Activated naive CD4-positive, alpha-beta T cell (primary cell): ENCODE measurements around the gene RTN4R.
"Not testable (repeated sequence)": the region's sequence is repeated elsewhere in the genome, so short reads cannot be mapped to it uniquely, and the experiment has no call there.

Experiments
- DNase-seq, 4 experiments: peaks; one replicate each; lab custom pipeline; 2025; lab: John Stamatoyannopoulos, UW

Gene RTN4R

GRCh38 chr22:20268279-20269012, at the start of gene RTN4R:
RTN4R (minus strand) TSS chr22:20268318; CDS start chr22:20268092, 226 bp downstream.
- DNase-seq, result peak in 2 of 4 experiments; percentile 28 to 55

DNA sequence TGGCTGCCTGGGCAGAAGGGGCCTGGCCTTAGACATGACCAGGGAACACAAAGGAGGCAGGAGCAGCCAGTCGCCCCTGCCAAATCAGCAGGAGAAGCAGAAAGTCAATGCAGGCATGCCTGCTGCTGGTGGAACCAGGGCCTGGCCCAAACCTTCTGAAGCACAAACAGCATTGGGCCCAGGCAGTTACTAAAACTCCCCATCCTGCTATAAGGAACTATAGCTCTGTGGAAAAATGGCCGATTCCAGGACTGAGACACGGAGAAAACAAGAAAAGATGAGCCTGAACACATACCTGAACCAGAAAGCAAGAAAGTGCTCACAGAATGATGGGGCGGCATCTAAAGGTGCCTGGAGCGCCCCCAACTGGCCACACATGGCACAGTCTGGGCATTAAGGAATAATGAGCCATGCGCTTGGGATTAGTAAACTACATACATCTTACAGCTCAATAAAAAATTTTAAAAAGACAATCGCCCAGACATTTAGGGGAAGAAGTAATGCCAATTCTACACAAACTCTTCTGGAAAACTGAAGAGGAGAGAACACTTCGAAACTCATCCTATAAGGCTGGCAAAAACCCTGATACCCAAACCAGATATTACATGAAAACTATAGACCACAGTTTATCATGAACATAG, 49.4 kb upstream of the RTN4R start:
- DNase-seq, result not testable (repeated sequence)

DNA sequence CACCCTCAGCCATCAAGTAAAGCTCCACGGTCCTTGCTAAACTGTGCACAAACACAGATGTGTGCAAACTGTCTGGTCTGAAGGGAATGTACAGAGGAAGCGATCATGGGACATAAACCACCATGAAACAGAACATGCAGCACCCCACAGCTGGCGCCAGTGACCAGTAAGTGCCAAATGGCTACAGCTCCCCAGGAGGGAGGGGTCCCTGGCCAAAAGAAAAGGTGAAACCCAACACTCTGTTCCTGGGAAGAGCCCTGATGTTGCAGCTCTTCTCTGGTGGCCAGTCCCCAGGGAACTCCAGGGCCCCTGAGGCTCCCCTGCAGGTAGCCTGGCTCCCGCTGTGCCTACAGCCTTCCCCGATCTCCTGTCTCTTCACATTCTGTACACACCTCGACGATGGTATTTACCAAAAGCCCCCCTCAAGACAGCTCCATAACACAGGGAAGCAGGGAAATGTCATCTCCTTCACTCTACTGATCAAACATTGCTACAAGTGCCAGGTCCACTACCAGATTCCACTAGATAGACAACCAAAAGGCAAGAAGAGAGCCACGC, 48.8 kb upstream of the RTN4R start:
- no peak for DNase-seq

DNA sequence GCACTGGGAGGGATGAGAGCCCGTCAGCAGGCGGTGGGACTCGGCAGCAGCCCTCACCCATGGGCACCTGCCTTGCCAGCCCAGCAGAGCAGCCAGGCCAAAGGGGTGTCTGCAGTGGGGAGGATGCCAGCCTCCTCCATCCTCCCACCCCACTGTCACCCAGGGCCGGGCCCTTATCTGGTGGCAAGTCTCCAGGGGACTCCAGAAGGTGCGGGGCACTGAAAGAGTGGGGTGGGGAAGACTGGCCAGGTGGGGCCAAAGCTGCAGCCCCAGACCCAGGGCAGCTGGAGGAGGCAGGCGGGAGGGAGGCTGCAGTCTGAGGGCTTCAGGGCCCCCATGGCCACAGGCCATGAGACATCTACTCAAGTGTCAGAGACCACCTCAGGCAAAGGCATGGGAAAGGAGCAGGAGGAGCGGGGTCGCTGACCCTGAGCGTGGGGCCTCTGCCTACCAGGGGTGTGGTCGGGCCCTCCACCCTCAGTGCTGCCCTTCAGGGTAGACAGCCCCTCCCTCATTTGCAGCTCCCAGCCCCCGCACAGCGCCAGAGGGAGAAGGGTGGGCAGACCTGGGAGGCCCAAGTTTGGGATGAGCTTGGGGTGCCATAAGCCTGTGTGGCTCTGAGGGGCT, 48.2 kb upstream of the RTN4R start:
- DNase-seq, result no peak

DNA sequence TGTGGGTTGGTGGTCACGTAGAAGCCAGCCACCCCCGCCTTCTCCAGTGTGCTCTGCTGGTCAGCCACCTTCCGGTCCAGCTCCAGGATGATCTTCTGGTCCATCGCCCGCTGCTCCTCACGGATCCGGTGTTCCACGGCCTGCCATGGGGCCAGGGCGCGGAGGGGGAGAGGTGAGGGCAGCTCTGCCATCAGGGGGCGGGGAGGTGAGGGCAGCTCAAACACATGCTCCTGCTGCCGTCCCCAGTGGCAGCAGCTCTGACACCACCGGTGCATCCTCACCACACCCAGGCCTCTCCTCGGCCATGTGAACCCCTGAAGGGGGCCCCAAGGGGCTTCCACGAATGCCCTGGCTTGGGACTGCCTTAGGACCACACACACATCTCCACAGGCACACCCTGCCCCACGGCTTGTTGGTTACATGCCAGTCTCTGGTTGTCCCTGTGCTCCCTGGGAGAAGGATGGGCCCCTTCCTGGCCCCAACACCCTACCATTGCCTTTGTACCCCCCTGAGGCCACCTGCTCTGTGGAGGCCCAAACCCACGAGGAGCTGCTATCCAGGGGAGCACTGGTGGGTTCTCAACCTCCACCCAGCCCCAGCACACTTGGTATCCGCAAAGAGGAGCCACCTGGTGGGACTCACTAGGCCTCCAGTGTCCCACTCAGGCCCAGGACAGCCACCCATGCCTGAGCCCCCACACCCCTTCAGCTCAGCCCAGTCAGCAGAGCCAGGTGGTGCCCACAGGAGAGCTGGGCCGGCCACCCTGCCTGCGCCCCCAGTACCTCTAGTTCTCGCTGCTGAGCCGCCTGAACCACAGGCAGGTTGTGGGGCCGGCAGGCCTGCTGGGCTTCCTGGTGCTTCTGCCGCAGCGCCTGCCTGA, 47.5 kb upstream of the RTN4R start:
- DNase-seq, result no peak

GRCh38 chr22:20314741-20315336, 46.7 kb upstream of the RTN4R start:
- DNase-seq, result not testable (repeated sequence)

DNA sequence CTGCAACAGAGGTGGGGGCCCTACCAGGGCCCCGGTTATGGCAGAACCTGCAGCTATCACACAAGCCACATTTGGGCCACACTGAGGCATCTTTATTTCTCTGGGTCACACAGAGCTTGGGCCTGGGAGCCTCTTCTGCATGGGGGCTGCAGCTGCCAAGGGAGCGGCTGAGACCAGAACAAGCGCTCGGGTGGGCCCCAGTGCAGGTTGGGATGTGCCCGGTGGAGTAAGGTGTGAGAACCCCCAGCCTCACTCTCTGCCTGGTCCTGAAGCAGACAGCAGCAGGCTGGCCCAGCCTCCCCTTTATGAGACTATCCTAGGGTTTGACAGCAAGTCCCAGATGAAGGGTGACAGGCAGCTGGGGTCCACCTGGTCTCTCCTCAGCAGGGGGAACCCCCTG, 46.1 kb upstream of the RTN4R start:
- DNase-seq, result not testable (repeated sequence)

DNA sequence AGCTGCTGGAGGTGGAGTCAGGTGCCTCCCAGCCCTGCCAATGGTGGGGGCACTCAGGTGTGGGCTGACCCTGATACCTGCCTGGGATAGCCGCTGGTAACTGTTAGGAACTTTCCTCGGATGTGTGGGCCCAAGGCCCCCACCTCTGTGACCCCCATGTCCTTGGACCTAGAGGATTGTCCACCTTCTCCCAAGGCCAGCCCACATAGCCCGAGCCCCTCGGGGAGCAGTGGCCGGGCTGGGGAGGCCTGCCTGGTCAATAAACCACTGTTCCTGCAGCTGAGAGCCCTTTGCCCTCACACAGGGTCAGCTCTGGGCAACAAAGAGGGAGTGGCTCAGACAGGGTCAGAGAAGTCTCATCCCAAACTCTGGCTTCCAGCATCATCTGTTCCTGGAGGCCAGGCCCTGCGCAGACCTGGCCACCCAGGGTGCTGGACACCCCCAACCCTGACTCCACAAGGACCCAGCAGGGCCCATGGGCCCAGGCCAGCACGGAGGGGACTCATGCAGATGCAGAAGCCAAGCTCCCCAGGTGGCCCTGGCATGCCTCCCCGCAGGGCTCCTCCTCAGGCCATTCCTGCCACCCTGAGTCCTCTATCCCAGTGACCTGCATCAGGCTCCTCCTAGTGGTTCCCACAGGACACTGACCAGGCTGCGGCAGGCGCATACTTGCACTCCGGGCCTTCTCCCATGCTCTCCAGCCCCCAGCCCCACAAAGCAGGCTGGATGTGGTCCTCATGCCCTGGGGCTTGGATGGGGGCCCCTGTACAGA, 45.4 kb upstream of the RTN4R start:
- DNase-seq, result not testable (repeated sequence)

- no peak for DNase-seq
Observed at GRCh38 chr22:20312396-20313191, 44.5 kb upstream of the RTN4R start.

DNA sequence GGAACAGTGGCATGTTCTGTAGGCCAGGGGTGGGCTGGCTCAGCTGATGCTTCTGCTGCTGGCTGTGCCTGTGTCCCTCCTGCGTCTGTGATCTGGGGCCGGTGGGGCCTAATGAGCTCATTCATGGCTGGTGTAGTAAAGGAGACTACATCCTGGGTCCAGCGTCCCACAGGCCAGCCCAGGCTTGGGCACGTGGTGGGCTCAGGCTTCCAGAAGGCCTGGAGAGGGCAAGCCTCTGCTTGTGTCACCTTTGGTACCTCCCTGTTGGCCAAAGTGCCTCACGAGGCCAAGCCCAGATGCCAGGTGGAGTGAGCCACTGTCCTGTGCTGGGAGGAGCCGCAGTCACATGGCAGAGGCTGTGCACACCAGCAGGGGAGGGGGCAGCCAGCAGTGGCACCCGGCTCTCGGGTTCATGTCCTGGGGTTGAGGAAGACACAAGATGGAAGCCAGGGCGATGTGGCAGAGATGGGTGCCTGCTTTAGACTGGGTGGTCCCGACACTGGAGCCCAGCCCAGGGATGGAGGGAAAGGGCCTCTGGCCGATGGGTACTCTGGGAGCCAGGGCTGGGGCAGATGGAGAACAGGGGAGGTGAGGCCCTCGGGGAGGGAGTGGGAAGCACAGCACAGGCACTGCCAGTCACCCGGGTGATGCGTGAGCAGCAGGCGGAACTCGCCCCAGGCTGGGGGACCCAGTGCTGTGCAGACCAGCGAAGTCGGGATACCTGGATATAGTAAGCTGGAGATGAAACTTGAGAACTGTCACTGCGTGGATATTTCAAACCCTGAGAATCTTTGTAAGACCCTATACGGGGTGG, 43.3 kb upstream of the RTN4R start:
- not testable (repeated sequence) for DNase-seq

DNA sequence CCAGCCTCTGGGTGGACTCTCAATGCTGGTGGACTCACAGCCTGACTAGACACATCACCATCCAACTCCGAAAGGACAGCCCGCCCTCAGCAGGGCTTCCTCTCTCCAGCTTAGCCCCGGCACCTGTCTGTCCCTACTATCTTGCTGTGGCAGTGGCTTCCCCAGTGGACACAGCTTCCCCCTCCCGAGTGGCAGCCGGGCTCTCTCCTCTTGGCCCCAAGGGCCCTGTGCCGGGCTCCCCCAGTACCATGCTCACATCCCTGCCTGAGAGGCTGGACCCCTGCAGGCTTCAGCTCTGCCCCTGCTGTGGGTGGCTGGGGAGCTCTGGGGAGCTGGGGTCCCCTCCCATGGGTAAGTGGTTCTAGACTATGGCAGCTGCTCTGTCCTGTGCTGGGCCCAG, 42.7 kb upstream of the RTN4R start:
- not testable (repeated sequence) for DNase-seq

DNA sequence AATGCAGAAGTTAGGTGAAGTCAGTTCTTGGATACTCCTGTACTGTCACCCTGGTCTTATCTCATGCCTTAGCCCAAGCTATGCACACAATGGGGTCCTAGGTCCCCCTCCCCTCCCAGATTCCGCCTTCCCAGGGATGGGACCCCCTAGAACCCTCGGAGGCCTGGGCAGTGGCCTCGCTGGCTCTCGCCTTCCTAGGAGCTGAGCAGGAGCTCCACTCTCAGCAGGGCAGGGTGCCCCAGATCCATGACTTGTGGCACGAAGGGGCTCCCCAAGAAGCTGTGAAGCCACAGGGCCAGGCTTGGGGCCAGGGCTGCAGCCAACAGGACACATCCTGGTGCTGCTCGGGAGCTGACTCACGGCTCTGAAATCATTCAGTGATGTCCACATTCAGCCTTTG, 42.1 kb upstream of the RTN4R start:
- DNase-seq, result not testable (repeated sequence)

- not testable (repeated sequence) for DNase-seq
Observed at GRCh38 chr22:20308806-20309650, 40.9 kb upstream of the RTN4R start.

DNA sequence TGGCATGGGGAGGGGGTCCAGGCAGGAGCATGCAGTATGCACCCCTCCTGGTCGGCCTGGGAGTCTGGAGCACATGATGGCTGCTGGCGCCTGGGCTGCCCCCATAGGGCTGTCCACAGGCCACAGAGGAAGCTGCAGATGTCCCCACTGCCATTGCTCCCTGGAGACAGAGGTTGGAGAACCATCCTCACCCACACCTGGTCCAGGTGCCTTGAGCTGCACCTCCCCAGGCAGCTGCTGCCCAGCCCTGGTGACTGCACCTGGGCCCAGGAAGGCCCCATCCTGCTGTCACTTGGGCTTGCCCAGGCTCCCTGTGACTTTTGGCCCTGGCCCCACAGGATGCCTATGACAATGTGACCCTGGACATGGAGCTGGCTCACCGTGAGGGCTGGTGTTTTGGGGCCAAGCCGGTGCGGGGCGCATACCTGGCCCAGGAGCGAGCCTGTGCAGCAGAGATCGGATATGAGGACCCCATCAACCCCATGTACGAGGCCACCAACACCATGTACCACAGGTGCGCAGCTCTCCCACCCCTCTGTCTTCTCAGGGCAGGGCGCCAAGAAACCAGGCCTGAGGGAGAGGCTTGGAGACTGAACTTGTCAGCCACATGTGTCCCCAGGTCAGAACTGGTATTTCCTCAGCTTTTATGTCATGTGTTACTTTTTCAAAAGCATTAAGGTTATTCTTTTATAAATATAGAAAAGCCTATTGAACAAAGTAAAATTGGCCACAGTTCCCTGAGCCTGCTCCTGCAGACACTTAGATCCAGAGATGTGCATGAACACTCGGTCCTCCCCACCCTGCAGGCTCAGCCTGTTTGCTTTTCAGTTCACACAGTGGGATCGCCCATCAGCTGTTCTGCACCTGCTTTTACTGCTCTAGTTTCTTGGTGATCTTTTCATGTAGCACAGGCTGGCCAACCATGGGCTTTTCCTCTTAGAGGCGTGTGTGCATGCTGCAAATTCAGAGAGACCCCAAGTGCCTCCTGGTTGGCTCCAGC, 39.6 kb upstream of the RTN4R start:
- not testable (repeated sequence) for DNase-seq

DNA sequence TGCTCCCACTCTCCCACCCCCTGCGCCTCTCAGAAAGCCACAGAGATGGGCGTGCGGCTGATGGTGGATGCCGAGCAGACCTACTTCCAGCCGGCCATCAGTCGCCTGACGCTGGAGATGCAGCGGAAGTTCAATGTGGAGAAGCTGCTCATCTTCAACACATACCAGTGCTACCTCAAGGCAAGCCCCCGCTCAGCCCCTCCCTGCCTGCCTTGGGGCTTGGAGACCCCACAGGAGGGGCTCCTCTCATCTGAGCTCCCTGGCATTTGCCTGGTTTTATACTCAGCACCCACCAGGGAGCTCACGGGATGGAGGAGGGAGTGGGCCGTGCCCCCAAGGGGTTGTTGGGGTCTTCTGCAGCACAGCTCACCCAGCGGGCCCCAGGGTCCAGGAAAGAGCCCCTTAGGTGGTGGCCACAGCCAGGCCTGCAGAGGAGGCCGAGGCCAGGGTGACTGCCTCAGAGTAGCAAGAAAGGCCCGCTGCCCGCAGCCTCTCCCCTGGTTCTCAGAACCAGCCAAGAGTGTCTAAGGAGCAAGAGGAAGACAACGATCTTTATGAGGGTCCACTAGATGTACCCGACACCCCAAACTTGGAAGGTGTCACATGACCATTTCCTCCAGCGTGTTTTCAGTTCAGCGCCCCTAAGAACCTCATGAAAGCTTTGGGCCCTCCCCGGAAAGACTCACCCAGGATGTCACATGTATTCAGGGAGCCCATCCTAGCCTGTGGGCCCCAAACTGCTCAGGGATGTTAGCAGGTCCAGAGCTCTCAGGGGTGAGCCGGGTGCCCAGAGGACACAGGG, 38.7 kb upstream of the RTN4R start:
- not testable (repeated sequence) for DNase-seq
